Adrenal gland (tissue), 5 donors: ENCODE measurements around the gene SVOPL.

Experiments
- POLR2A ChIP-seq, 2 donors: fragments of 450-650 bp; IDR thresholded peaks; one replicate each; pipeline ENCODE4 v1.6.1; 2017; ENCODE audit warnings: antibody characterized with exemption in 2 of 2, mild to moderate bottlenecking in 2 of 2, moderate library complexity in 1 of 2
- TF ChIP-seq, protein P1 (sequence below), 6 experiments: fragments of 450-650 bp in 4 of 6; fragments of 200-600 bp in 2 of 6; sonication (generic) in 1 of 6; IDR thresholded peaks; 1 replicate in 5 of 6; 2 replicates in 1 of 6; pipeline versions ENCODE4 v1.5.1 to v1.8.0; 2016 to 2021; ENCODE audit warnings: antibody characterized with exemption in 6 of 6, mild to moderate bottlenecking in 2 of 6, moderate library complexity in 1 of 6
- donor health status: DM: no; HTN: no; CAD: no.

DNA sequence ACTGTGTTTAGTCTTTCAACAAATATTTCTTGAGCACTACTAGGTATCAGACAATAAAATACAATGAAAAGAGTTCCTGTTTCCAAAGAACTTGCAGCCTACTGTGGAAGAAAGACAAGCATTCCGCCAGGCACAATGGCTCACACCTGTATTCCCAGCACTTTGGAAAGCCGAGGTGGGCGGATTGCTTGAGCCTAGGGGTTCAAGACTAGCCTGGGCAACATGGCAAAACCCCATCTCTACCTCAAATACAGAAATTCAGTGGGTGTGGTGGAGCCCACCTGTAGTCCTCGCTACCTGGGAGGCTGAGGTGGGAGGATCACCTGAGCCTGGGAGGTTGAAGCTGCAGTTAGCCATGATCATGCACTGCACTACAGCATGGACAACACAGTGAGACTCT is 6.1 kb downstream of the SVOPL start:
- no peak for TF ChIP-seq POLR2A (IDR thresholded peaks at IDR 0.05)
- TF ChIP-seq, protein P1, sequence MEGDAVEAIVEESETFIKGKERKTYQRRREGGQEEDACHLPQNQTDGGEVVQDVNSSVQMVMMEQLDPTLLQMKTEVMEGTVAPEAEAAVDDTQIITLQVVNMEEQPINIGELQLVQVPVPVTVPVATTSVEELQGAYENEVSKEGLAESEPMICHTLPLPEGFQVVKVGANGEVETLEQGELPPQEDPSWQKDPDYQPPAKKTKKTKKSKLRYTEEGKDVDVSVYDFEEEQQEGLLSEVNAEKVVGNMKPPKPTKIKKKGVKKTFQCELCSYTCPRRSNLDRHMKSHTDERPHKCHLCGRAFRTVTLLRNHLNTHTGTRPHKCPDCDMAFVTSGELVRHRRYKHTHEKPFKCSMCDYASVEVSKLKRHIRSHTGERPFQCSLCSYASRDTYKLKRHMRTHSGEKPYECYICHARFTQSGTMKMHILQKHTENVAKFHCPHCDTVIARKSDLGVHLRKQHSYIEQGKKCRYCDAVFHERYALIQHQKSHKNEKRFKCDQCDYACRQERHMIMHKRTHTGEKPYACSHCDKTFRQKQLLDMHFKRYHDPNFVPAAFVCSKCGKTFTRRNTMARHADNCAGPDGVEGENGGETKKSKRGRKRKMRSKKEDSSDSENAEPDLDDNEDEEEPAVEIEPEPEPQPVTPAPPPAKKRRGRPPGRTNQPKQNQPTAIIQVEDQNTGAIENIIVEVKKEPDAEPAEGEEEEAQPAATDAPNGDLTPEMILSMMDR (IDR thresholded peaks at IDR 0.05), result no peak
